ENCODE results near the gene ST6GALNAC3.

Gene ST6GALNAC3

DNA sequence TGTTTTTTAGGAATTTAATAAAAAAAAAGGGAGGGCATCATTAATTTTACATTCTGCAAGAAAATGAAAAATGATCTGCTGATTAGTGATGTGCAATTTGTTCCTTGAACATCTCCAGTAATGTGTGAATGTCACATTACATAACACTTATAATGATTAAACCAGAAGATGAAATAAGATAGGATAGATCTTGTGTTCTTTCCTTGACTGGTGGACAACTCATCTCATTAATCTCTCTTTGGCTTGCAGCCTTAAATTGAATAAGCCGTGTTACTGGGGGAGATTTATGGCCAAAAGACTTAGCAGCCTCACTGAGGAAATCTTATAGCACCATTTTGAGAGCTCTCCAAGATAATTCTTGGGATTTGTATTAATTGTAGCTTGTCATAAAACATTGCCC, 217.2 kb downstream of the ST6GALNAC3 start:
- no peak overlapping the region for H3K27ac ChIP-seq (ENCODE audit: low read depth, low read length)
- no peak overlapping the region for H3K18ac ChIP-seq (ENCODE audit: low read length)
- no peaks in the 10 kb centered on the region for H3K79me1 ChIP-seq (ENCODE audit: low read length)
- H3K4me2 ChIP-seq (ENCODE audit: low read length), result no peak overlapping the region
- no peaks in the 10 kb centered on the region for H3K27me3 ChIP-seq (ENCODE audit: insufficient read depth, low read length, poor library complexity)
- WGBS (ENCODE audit: extremely low coverage, insufficient coverage, low lambda C conversion rate), result no CpG with 5 or more reads among the region's 1 CpG
- H3K36me3 ChIP-seq (ENCODE audit: control insufficient read depth, insufficient read depth, low read length), result no peaks in the 10 kb centered on the region
- H2BK5ac ChIP-seq (ENCODE audit: low read length), result no peak overlapping the region
- H3K4me1 ChIP-seq (ENCODE audit: control insufficient read depth, low read depth, low read length), result peaks cover 8% of the 10 kb centered on the region
- H3K4me3 ChIP-seq (ENCODE audit: low read length), result no peak overlapping the region
- no peak overlapping the region for H4K8ac ChIP-seq (ENCODE audit: low read depth, low read length)
- H3K9ac ChIP-seq (ENCODE audit: low read length), result no peak overlapping the region
- H3K56ac ChIP-seq (ENCODE audit: low read length), result no peak overlapping the region
- H3K79me2 ChIP-seq (ENCODE audit: control insufficient read depth, insufficient read depth, low read length), result no peaks in the 10 kb centered on the region
- H2AK5ac ChIP-seq (ENCODE audit: low read length), result no peak overlapping the region
- H3K23ac ChIP-seq (ENCODE audit: low read length), result no peak overlapping the region
- H2BK15ac ChIP-seq (replicated peaks; ENCODE audit: low read depth), result no peak overlapping the region
- H2BK120ac ChIP-seq (ENCODE audit: low read depth, low read length), result no peak overlapping the region
- no peak for DNase-seq
- no peak overlapping the region for H4K5ac ChIP-seq (ENCODE audit: low read length)
- no peak overlapping the region for H3K4ac ChIP-seq (ENCODE audit: low read depth, low read length)

- peaks cover 8% of the 10 kb centered on the region for H3K4me1 ChIP-seq (ENCODE audit: control insufficient read depth, low read depth, low read length)
- no peak overlapping the region for H4K8ac ChIP-seq (ENCODE audit: low read depth, low read length)
- H3K79me1 ChIP-seq (ENCODE audit: low read length), result no peaks in the 10 kb centered on the region
- no peak overlapping the region for H4K5ac ChIP-seq (ENCODE audit: low read length)
- H3K4me3 ChIP-seq (ENCODE audit: low read length), result no peak overlapping the region
- H3K79me2 ChIP-seq (ENCODE audit: control insufficient read depth, insufficient read depth, low read length), result no peaks in the 10 kb centered on the region
- no peak overlapping the region for H2BK120ac ChIP-seq (ENCODE audit: low read depth, low read length)
- H3K18ac ChIP-seq (ENCODE audit: low read length), result no peak overlapping the region
- no peak overlapping the region for H3K4ac ChIP-seq (ENCODE audit: low read depth, low read length)
- H3K23ac ChIP-seq (ENCODE audit: low read length), result no peak overlapping the region
- no peak overlapping the region for H2AK5ac ChIP-seq (ENCODE audit: low read length)
- H3K27me3 ChIP-seq (ENCODE audit: insufficient read depth, low read length, poor library complexity), result no peaks in the 10 kb centered on the region
- H2BK5ac ChIP-seq (ENCODE audit: low read length), result no peak overlapping the region
- no peak overlapping the region for H3K4me2 ChIP-seq (ENCODE audit: low read length)
- H3K9ac ChIP-seq (ENCODE audit: low read length), result no peak overlapping the region
- WGBS (ENCODE audit: extremely low coverage, insufficient coverage, low lambda C conversion rate), result no CpG with 5 or more reads among the region's 2 CpGs
- H3K36me3 ChIP-seq (ENCODE audit: control insufficient read depth, insufficient read depth, low read length), result no peaks in the 10 kb centered on the region
- H2BK15ac ChIP-seq (replicated peaks; ENCODE audit: low read depth), result no peak overlapping the region
- no peak for DNase-seq
- no peak overlapping the region for H3K27ac ChIP-seq (ENCODE audit: low read depth, low read length)
- no peak overlapping the region for H3K56ac ChIP-seq (ENCODE audit: low read length)
Observed at GRCh38 chr1:76292418-76293184, 218.1 kb downstream of the ST6GALNAC3 start.

DNA sequence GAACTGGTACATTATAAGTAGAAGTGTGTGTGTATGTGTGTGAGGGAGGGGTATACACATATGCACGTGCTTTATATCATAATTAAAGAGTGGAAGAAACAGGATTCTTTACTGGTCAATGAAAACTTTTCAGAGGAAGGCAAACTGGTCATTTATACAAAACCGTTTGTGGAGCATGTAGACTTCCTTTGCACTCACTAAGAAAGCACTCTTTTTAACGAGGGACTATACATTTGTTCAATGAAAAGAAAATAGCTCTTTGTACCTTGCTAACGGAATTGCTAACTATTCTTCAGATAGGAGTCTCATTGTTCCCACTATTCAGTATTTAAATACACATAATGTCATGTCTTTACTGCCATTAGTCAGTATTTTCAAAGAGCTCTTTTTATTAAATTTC, 219.3 kb downstream of the ST6GALNAC3 start:
- Histone ChIP-seq H4K8ac (ENCODE audit: low read depth, low read length) (no peak overlapping the region), H3K27ac (ENCODE audit: low read depth, low read length) (no peak overlapping the region), H2BK120ac (ENCODE audit: low read depth, low read length) (no peak overlapping the region), H3K9ac (ENCODE audit: low read length) (no peak overlapping the region), H4K5ac (ENCODE audit: low read length) (no peak overlapping the region), H3K27me3 (ENCODE audit: insufficient read depth, low read length, poor library complexity) (no peaks in the 10 kb centered on the region), H3K79me2 (ENCODE audit: control insufficient read depth, insufficient read depth, low read length) (no peaks in the 10 kb centered on the region), H3K4me3 (ENCODE audit: low read length) (no peak overlapping the region), H3K79me1 (ENCODE audit: low read length) (no peaks in the 10 kb centered on the region), H3K56ac (ENCODE audit: low read length) (no peak overlapping the region), H2AK5ac (ENCODE audit: low read length) (no peak overlapping the region), H2BK15ac (replicated peaks; ENCODE audit: low read depth) (no peak overlapping the region), H3K4ac (ENCODE audit: low read depth, low read length) (no peak overlapping the region), H3K4me1 (ENCODE audit: control insufficient read depth, low read depth, low read length) (peaks cover 8% of the 10 kb centered on the region), H3K23ac (ENCODE audit: low read length) (no peak overlapping the region), H2BK5ac (ENCODE audit: low read length) (no peak overlapping the region), H3K36me3 (ENCODE audit: control insufficient read depth, insufficient read depth, low read length) (no peaks in the 10 kb centered on the region), H3K4me2 (ENCODE audit: low read length) (no peak overlapping the region), H3K18ac (ENCODE audit: low read length) (no peak overlapping the region)
- WGBS (ENCODE audit: extremely low coverage, insufficient coverage, low lambda C conversion rate), result no CpG with 5 or more reads among the region's 4 CpGs
- DNase-seq, result no peak

DNA sequence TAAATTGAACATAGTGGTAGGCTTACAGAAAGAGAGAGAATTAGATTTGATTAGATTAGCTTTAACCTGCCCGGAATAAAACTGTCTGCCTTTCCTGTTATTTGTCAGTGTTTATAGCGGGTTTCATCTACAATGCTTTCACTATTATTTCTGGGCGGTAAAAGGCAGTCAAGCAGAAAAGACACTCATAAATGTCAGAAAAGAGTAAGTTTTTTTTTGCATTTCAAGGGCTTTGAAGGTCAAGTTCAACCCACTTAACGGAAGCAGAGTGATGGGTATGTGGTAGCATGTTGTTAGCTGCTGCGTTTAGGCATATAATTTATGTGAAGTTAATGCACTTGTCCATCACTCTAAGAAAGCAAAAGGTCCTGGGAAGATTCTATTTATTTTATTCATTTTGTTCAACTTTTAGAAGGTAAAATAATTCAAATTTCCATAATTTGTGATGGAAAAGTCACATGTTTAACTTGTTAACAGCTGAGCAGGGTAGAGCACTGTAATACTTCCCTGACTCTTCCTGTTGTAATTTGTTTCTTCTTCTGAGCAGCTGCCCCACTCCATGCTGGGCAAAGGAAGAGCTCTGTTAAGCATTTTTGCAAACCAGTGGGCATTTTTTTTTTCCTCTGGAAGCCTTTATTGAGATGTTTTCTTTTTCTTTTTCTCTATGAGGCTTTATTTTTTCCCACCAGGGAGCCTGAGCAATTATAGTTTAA, 220.1 kb downstream of the ST6GALNAC3 start:
- no CpG with 5 or more reads among the region's 5 CpGs for WGBS (ENCODE audit: extremely low coverage, insufficient coverage, low lambda C conversion rate)
- H3K18ac ChIP-seq (ENCODE audit: low read length), result no peak overlapping the region
- no peak overlapping the region for H2BK15ac ChIP-seq (replicated peaks; ENCODE audit: low read depth)
- no peak overlapping the region for H2BK5ac ChIP-seq (ENCODE audit: low read length)
- no peak overlapping the region for H2BK120ac ChIP-seq (ENCODE audit: low read depth, low read length)
- DNase-seq, result no peak
- no peak overlapping the region for H3K27ac ChIP-seq (ENCODE audit: low read depth, low read length)
- no peak overlapping the region for H4K5ac ChIP-seq (ENCODE audit: low read length)
- H3K4me2 ChIP-seq (ENCODE audit: low read length), result no peak overlapping the region
- H2AK5ac ChIP-seq (ENCODE audit: low read length), result no peak overlapping the region
- H3K4me1 ChIP-seq (ENCODE audit: control insufficient read depth, low read depth, low read length), result peaks cover 8% of the 10 kb centered on the region
- no peak overlapping the region for H3K9ac ChIP-seq (ENCODE audit: low read length)
- no peak overlapping the region for H3K56ac ChIP-seq (ENCODE audit: low read length)
- H3K4ac ChIP-seq (ENCODE audit: low read depth, low read length), result no peak overlapping the region
- H3K36me3 ChIP-seq (ENCODE audit: control insufficient read depth, insufficient read depth, low read length), result no peaks in the 10 kb centered on the region
- H3K4me3 ChIP-seq (ENCODE audit: low read length), result no peak overlapping the region
- no peaks in the 10 kb centered on the region for H3K79me1 ChIP-seq (ENCODE audit: low read length)
- no peak overlapping the region for H4K8ac ChIP-seq (ENCODE audit: low read depth, low read length)
- H3K79me2 ChIP-seq (ENCODE audit: control insufficient read depth, insufficient read depth, low read length), result no peaks in the 10 kb centered on the region
- H3K27me3 ChIP-seq (ENCODE audit: insufficient read depth, low read length, poor library complexity), result no peaks in the 10 kb centered on the region
- no peak overlapping the region for H3K23ac ChIP-seq (ENCODE audit: low read length)

- Histone ChIP-seq H3K27ac (ENCODE audit: low read depth, low read length) (no peak overlapping the region), H2AK5ac (ENCODE audit: low read length) (no peak overlapping the region), H3K79me2 (ENCODE audit: control insufficient read depth, insufficient read depth, low read length) (no peaks in the 10 kb centered on the region), H3K79me1 (ENCODE audit: low read length) (no peaks in the 10 kb centered on the region), H3K56ac (ENCODE audit: low read length) (no peak overlapping the region), H3K4me3 (ENCODE audit: low read length) (no peak overlapping the region), H3K23ac (ENCODE audit: low read length) (no peak overlapping the region), H2BK5ac (ENCODE audit: low read length) (no peak overlapping the region), H2BK15ac (replicated peaks; ENCODE audit: low read depth) (no peak overlapping the region), H3K36me3 (ENCODE audit: control insufficient read depth, insufficient read depth, low read length) (no peaks in the 10 kb centered on the region), H3K4ac (ENCODE audit: low read depth, low read length) (no peak overlapping the region), H3K18ac (ENCODE audit: low read length) (no peak overlapping the region), H3K27me3 (ENCODE audit: insufficient read depth, low read length, poor library complexity) (no peaks in the 10 kb centered on the region), H4K5ac (ENCODE audit: low read length) (no peak overlapping the region), H2BK120ac (ENCODE audit: low read depth, low read length) (no peak overlapping the region), H3K9ac (ENCODE audit: low read length) (no peak overlapping the region), H3K4me2 (ENCODE audit: low read length) (no peak overlapping the region), H4K8ac (ENCODE audit: low read depth, low read length) (no peak overlapping the region), H3K4me1 (ENCODE audit: control insufficient read depth, low read depth, low read length) (no peaks in the 10 kb centered on the region)
- WGBS (ENCODE audit: extremely low coverage, insufficient coverage, low lambda C conversion rate), result no CpG with 5 or more reads among the region's 4 CpGs
- DNase-seq, result no peak
Observed at GRCh38 chr1:76298399-76298798, 223.9 kb downstream of the ST6GALNAC3 start.

Data from mesendoderm (in vitro differentiated cells).